GM18502 (cell line): ENCODE measurements around the gene TLE6.
"Not testable (repeated sequence)": the region's sequence is repeated elsewhere in the genome, so short reads cannot be mapped to it uniquely, and the experiment has no call there.

Experiments used
- ATAC-seq: cut with Tn5 transposase; IDR thresholded peaks from one replicate; pipeline ENCODE4 v1.9.1; 2021; ENCODE audit warnings: mild to moderate bottlenecking; ENCODE audit not compliant: unreplicated experiment, poor library complexity

TLE6 gene

DNA sequence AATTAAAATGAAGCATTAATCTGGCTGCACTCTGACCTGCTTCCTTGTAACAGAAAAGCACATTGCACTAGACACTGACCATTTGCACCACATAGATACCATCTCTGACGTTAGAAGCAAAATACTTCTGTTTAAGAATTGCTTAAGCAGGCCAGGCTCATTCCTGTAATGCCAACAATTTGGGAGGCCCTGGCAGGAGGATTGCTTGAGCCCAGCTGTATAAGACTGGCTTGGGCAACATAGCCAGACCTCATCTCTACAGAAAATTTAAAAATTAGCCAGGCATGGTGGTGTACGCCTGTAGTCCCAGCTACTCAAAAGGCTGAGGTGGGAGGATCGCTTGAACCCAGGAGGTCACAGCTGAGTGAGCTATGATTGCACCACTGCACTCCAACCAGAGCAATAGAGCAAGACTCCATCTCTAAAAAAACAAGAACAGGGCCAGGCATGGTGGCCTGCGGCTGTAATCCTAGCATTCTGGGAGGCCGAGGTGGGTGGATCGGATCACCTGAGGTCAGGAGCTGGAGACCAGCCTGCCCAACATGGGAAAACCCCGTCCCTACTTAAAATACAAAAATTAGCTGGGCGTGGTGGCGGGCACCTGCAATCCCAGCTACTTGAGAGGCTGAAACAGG, 7.0 kb upstream of the TLE6 start:
- ATAC-seq, result no peak

DNA sequence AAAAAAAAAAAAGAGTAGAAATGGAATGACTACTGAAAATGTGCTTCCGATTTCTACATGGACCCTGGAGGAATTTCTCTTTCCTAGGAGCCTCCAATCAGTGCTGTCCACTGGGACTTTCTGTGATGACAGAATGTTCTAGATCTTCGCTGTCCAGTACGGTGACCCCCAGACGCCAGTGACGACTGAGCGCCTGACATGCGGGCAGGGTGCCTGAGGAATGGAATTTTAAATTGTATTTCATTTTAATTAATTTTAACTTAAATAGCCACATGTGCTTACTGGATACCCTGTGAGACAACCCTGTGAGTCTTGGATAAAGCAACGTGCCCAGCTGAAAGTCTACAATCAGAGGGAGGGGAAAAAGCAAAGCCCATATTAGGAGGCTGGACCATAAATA, 4.1 kb upstream of the TLE6 start:
- ATAC-seq, result no peak

DNA sequence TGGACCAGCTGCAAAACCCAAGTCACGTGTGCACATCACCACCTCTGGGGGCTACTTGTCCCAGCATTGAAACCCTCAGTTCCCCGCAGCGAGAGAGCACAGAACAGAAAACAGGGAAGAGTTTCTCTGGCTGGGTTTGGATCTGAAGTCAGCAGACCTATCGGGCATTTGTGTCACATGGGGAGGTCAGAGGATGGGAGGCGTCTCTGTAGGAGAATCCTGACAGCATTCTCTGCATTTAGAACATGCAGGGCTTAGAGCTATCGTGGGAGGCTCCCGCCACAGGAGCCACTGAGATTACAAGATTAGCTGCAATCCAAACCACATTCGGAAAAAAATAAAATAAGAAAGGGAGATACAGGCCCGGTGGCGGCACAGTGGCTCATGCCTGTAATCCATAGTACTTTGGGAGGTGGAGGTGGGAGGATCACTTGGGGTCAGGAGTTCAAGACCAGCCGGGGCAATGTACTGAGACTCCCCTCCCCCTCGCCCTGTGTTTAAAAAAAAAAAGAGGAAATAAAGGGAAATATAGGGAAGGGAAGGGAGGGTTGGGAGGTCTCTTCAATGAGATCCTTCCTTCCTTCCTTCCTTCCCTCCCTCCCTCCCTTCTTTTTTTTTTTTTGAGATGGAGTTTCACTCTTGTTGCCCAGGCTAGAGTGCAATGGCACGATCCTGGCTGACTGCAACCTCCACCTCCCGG, 2.9 kb upstream of the TLE6 start:
- ATAC-seq, result no peak

DNA sequence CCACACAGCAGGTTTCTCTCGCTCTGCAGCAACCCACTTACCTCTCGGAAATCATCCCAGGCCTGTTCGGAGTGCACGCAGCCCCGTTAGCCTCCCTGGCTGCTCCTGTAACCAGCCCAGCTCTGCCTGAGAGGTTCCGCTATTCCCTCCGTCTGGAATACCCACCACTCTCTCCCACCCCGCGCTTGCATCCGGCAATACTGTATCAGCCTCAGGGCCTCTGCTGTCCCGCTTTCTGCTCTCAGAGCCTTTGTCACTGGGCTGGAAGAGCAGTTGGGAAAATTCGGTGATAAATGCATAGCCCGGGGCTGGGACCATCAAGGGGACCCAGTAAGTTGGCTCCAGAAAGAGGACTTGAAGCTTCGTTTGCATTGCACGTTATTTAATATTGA, 759 bp upstream of the TLE6 start:
- ATAC-seq, result no peak

DNA sequence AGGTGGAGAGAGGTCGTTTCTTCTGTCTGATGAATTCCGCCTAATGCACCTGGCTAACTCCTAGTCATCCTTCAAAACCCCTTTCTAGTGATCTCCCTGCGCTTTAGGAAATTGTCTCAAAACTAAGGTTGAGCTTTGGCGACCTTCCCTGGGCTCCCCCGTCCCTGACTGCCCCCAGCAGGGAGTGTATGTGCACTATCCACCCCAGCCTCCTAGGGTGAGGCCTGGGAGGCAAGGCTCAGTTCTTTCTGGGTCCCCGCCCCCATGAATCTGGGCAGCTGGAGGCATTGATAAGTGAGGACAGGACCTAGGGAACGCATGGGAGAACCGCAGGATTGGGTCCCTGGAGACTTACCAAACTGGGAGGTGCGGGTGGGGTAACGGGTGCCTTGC, 378 bp downstream of the TLE6 start:
- ATAC-seq, result no peak

DNA sequence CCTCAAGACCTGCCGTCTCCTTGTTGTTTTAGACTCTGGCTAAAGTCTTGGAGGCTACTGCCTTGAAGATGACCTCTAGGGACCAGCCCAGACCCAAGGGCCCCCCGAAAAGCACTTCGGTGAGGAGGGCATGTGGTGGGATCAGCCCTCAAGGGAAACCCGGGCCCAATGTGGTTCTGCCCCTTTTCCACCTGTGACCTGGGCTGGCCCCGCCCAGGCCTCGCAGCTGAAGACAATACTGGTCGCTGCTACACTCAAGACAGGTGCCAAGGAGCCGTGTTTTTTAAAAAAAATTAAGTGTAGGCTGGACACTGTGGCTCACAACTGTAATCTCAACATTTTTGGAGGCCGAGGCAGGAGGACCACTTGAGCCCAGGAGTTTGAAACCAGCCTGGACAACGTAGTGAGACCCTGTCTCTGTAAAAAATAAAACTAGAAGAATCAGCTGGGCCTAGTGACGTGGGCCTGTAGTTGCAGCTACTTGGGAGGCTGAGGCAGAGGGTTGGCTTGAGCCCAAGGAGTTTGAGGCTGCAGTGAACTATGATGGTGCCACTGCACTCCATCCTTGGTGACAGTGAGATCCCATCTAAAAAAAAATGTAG, 903 bp downstream of the TLE6 start:
- no peak for ATAC-seq

DNA sequence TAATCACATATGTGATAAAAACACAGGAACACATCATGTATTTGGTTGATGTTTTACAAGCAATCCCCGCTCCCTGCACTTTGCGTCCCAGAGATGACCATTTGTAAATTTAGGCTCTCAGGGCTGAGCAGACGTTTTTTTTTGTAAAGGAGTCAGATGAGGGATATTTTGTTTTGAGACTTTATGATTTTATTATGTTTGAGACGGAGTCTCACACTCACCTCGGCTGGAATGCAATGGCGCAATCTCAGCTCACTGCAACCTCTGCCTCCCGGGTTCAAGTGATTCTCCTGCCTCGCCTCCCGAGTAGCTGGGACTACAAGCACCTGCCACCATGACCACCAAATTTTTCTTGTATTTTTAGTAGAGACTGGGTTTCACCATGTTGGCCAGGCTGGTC, 1.4 kb downstream of the TLE6 start:
- ATAC-seq, result no peak

DNA sequence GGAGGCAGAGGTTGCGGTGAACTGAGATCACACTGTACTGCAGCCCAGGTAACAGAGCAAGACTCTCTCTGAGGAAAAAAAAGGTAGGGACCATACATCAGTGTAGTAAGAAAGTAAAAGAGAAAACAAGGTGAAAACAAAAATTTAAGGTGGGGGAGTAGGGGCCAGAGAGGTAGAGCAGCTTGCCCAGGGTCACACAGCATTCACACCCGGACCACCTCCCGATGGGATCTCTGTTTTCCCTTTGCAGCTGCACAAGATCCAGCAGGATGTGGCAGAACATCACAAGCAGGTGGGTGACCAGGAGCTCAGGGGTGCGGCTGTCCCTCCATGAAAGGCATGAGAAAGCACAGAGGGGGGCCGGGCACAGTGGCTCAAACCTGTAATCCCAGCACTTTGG, 4.5 kb downstream of the TLE6 start:
- ATAC-seq, result no peak

DNA sequence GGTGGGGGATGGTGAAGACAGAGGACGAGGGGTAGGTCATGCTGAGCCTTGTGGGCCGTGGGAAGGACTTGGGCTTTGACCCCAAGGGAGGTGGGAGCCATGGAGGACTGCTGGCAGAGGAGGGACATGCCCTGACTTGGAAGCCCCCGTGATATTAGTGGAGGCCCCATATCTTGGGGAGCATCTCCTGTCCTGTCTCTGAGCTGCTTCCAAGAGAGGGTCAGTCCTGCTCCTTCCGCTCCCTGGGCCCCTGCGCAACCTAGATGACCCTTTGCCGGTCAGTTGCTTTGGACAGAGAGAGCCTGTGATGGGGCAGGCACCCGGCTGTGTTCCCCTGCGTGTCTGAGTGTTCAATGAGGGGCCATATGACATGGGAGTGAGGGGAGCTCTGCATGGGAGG, 5.2 kb downstream of the TLE6 start:
- ATAC-seq, result no peak

DNA sequence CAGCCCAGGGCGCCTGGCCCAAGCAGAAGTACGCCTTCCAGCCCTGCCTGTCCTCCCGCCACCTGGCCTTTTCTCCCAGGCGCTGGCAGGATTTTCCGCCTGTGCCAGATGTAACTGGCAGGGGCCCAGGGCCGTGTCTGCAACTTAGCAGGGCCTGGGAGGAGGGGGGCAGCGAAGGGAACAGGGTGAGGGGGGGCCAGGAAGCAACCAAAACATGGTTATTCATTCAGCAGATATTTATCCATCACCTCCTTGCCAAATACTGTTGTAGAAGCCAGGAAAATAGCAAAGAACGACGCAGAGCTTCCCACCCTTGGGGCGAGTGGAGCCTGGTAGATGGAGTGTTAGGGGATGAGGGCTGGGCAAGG, 5.6 kb downstream of the TLE6 start:
- ATAC-seq, result no peak

DNA sequence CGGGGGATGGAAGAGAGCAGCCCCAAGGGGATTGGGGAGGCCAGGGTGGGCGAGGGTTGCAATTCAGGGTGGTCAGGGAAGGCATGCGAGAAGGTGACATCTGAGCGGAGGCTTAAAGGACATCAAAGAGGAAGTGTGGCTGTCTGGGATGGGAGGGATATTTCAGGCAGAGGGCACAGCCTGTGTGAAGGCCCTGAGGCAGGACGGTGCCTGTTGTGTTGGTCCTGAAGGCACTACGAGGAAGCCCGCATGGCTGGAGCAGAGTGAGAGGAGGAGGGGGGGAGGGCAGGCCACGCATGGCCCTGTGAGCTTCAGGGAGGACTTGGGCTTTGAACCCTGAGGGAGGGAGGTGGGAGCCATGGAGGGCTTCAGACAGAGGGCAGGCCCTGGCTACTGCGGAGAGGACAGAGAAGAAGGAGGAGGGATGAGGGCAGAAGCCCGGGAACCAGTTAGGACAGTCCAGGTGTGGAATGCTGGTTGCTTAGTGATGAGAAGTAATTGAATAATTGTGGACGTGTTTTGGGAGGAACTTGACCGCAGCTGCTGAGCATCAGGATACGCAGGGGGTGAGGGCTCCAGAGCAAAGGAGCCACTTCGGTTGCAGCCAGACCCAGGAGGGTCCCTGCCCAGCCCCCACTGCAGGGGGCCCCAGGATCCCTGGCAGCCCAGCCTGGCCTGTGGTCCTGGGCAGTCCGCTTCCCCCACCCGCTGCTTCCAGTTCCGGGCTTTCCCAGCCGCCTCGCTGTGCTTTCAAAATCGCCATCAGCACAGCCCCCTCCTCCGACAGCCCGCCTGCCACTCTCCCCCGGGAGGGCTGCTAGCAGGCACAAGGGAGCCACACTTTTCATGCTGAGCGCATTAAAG, 6.2 kb downstream of the TLE6 start:
- no peak for ATAC-seq

DNA sequence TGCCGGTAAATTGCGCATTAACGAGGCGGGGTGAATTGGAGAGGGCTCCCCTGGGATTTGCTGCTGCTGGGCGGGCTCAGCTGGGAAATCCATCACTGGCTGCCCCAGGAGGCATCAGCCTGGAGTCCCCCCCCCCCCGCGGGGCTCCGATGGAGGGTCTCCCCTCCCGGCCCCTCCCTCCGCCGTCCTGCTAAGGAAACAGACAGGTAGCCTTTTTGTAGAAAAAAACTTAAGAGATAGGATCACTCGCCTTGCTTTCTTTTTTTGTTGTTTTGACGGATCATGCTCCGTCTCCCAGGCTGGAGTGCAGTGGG, 6.8 kb downstream of the TLE6 start:
- ATAC-seq, result no peak

DNA sequence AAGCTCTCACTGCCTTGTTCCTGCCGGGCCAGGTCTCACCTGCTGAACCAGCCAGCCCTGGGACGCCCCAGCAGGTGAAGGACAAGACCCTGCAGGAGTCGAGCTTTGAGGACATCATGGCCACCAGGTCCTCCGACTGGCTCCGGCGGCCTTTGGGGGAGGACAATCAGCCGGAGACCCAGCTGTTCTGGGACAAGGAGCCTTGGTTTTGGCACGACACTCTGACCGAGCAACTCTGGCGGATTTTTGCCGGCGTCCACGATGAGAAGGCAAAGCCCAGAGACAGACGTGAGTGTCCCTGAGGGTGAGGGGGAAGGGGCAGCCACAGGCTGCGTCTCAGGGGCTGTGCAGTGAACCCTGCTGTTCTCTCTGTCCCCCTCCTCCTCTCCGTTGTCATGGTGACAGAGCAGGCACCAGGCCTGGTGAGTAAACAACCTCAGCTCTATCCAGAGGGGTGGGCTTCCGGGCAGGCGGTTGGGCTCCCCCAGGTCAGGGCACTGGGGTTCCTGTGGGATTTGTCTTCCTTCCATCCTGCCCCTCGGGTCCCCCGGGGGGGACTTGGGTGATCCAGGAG, 9.7 kb downstream of the TLE6 start:
- no peak for ATAC-seq

DNA sequence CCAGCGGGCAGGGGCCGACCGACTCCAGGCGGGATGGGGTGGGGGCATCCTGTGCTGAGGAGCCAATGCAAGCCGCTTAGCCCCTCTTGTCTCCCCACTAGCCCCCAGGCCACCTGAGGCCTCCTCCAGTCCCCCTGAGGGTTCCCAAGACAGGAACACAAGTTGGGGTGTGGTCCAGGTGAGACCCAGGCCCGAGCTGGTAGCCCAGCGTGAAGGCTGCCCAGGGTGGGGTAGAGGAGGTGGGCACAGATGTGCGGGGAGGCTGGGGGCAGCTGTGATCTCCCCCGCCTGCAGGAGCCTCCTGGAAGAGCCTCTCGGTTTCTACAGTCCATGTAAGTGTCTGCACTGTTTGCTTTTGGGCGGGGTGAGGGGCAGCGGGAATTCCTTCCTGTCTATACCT, 10.4 kb downstream of the TLE6 start:
- no peak for ATAC-seq

DNA sequence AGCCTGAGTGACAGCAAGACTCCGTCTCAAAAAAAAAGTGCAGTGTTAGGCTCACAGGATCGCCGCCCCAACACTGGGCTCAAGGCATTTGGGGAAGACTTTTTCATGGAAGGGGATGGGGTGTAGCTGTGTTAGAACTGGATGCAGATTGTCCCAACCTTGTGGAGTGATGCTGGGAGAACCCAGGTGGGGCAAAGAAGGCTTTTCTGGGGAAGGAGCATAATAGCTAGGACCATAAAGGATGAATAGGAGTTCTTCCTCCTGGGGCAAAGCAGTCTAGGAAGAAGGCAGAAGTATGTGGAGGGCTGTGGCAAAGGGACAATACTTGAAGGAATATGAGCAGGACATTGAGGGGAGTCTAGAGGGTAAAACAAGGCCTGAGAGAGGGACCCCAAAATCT, 11.2 kb downstream of the TLE6 start:
- ATAC-seq, result no peak

DNA sequence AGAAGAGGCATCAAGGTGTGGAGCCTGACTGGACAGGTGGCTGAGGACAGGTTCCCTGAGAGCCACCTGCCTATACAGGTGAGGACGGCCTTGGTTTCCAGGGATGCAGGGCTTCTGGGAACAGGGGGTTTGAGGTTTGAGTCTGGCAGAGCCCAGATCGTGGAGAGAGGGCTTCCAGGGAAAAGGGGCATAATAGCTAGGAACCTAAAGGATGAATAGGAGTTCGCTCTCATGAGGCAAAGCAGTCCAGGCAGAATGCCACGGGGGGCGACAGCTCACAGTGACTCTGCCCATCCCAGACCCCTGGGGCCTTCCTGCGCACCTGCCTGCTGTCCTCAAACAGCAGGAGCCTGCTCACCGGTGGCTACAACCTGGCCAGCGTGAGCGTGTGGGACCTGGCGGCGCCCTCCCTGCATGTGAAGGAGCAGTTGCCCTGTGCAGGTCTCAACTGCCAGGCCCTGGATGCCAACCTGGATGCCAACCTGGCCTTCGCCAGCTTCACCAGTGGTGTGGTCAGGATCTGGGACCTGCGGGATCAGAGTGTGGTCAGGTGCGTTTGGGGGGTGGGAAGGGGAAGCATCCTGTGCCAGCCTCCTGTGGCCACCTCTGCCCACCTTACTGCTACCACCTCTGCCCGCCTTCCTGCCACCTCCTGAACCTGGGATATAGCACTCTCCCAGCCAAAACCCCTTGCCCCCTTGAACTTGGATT, 12.0 kb downstream of the TLE6 start:
- ATAC-seq, result no peak

DNA sequence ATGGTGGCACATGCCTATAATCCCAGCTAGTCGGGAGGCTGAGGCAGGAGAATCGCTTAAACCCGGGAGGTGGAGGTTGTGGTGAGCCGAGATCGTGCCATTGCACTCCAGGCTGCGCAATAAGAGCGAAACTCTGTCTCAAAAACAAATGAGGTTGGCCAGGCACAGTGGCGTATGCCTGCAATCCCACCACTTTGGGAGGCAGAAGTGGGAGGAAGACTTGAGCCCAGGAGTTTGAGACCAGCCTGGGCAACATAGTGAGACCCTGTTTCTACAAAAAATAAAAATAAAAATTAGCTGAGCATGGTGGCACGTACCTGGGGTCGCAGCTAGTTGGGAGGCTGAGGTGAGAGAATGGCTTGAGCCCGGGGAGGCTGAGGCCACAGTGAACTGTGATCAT, 15.0 kb downstream of the TLE6 start:
- not testable (repeated sequence) for ATAC-seq

DNA sequence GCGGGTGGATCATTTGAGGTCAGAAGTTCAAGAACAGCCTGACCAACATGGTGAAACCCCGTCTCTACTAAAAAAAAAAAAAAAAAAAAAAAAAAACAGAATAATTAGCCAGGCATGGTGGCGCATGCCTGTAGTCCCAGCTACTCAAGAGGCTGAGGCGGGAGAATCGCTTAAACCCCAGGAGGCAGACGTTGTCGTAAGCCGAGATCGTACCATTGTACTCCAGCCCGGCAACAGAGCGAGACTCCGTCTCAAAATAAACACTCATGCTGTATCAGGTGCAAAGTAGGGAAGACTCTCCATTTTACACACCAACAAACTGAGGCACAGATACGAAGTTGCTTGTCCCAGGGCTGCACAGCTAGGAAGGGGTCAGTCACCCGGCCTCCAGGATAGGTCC, 15.6 kb downstream of the TLE6 start:
- ATAC-seq, result no peak

DNA sequence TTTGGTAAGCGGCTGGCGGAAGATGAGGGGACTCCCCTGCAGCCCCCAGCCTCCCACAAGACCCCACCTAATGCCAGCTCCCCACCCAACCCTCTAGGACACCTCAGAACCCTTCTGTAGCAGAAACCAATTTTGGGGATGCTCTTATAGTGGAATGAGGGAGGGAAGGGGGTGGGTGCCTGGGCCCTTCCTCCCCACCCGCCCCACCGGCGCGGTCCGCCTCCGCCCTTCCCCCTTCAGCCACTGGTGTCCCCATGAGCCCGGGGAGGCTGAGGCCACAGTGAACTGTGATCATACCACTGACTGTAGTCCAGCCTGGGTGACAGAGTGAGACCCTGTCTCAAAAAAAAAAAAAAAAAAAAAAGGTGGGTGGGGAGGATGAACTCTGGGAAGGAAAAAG, 16.2 kb downstream of the TLE6 start:
- no peak for ATAC-seq

DNA sequence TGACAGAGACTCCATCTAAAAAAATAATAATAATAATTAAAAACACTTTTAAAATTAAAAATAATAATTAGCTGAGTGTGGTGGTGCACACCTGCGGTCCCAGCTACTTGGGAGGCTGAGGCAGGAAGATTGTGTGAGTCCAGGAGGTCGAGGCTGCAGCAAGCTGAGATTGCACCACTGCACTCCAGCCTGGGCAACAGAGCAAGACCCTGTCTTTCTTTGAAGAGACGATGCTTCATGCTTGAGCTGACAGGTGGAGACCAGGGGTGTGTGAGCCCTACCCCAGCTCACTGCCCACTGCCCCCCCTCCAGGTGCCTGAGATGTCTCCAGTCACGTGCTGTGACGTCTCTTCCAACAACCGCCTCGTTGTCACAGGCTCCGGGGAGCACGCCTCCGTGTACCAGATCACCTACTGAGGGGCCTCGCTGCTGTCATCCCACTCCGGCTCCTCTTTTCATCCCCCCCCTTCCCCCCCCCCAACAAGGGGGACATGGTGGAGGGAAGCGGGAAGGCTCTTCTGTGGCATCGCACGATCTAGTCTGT, 17.3 kb downstream of the TLE6 start:
- no peak for ATAC-seq
